GM12878 (cell line): Measurements from ENCODE around the gene ZBTB7B. TPM values are rescaled to one million over a fixed set of nuclear protein-coding genes. Genes with fewer than 3 reads are reported as not detected.

ENCODE experiments used
- ATF3 ChIP-seq: IDR thresholded peaks from 2 replicates; pipeline ENCODE4 v1.6.1; 2011; ENCODE audit warnings: low read depth, mild to moderate bottlenecking, low read length, moderate library complexity, borderline replicate concordance; ENCODE audit errors: extremely low read depth
- CUX1 ChIP-seq: IDR thresholded peaks from 2 replicates; pipeline ENCODE4 v1.6.1; 2012; ENCODE audit warnings: improper control_type of control experiment, low read depth, low read length; ENCODE audit not compliant: insufficient replicate concordance
- GABPA ChIP-seq: IDR thresholded peaks from 2 replicates; pipeline ENCODE4 v1.6.1; 2014; ENCODE audit warnings: antibody characterized with exemption, low read depth, mild to moderate bottlenecking, inconsistent platforms
- IRF5 ChIP-seq: fragments of 450-650 bp; IDR thresholded peaks from 2 replicates; pipeline ENCODE4 v1.6.1; 2017; ENCODE audit warnings: borderline replicate concordance
- JUNB ChIP-seq: IDR thresholded peaks from 2 replicates; pipeline ENCODE4 v1.6.1; 2016; ENCODE audit warnings: antibody characterized with exemption, mild to moderate bottlenecking
- MTA2 ChIP-seq: fragments of 450-650 bp; IDR thresholded peaks from 2 replicates; pipeline ENCODE4 v1.6.1; 2016; ENCODE audit warnings: low read depth, mild to moderate bottlenecking, moderate library complexity
- MYC ChIP-seq: IDR thresholded peaks from 2 replicates; pipeline ENCODE4 v1.6.1; 2011; ENCODE audit warnings: mild to moderate bottlenecking, low read length, moderate library complexity, inconsistent platforms; ENCODE audit not compliant: insufficient read depth, insufficient replicate concordance, insufficient read length, severe bottlenecking
- RBBP5 ChIP-seq: fragments of 200-600 bp; sonication (generic); conservative IDR thresholded peaks from 2 replicates; pipeline ENCODE4 v1.6.1; 2016
- REST ChIP-seq: IDR thresholded peaks from 2 replicates; pipeline ENCODE4 v1.6.1; 2012; ENCODE audit warnings: mild to moderate bottlenecking, low read depth, low read length
- SMARCA5 ChIP-seq: fragments of 450-650 bp; IDR thresholded peaks from 2 replicates; pipeline ENCODE4 v1.6.1; 2017; ENCODE audit warnings: mild to moderate bottlenecking
- YY1 ChIP-seq: IDR thresholded peaks from 2 replicates; pipeline ENCODE4 v1.6.1; 2011; ENCODE audit warnings: low read depth, mild to moderate bottlenecking, low read length
- ZBTB11 ChIP-seq: fragments of 450-650 bp; formaldehyde crosslinking; IDR thresholded peaks from 2 replicates; pipeline ENCODE4 v1.5.0; 2022; ENCODE audit warnings: mild to moderate bottlenecking, missing genetic modification characterization
- polyA plus RNA-seq, 11 experiments: library from polyadenylated mRNA; depleted of rRNA in 4 of 11; unstranded in 6 of 11; stranded (reverse) in 5 of 11; fragments of >200 nt; fragmentation: Nextera tagmentation in 4 of 11; fragmentation: Illumina TruSeq in 1 of 11; extraction: Ambion mirVana in 4 of 11; extraction: Trizol in 1 of 11; gene quantifications; 1 replicate in 1 of 11; 2 replicates in 10 of 11; pipeline versions ENCODE4 v1.2.1 to v1.2.3, GENCODE V29; 2011 to 2016; ENCODE audit warnings: inconsistent platforms in 2 of 11, missing spikeins in 2 of 11, low read depth in 1 of 11
- total RNA-seq, 4 experiments: library from RNA; depleted of rRNA in 3 of 4; stranded (reverse); fragments of >200 nt in 3 of 4; fragmentation: Illumina TruSeq in 1 of 4; extraction: Trizol in 1 of 4; gene quantifications; 2 replicates each; pipeline versions ENCODE4 v1.2.1 to v1.2.3, GENCODE V29; 2013 to 2021

ZBTB7B gene
- total and polyA plus RNA-seq, 10 of the 15 experiments (the other 5 are each of a cell fraction or from before 2014, with no cell fraction given) = 0.11 to 44.9 (median 11.3) TPM

- no peak for TF ChIP-seq ZBTB11 (CRISPR knock-in tag)
- no peak for TF ChIP-seq IRF5
- 0 out of 2 replicates have a peak, but pooled peaks have one; percentile 55 for TF ChIP-seq YY1
- no peak for TF ChIP-seq RBBP5
- no peak; the same call in 1 of the 2 replicates for TF ChIP-seq JUNB
- TF ChIP-seq REST = no peak
- TF ChIP-seq CUX1 = no peak
- TF ChIP-seq MTA2 = peak; percentile 92
- TF ChIP-seq SMARCA5 = no peak
- TF ChIP-seq MYC = peak; percentile 67
- TF ChIP-seq GABPA = peak; percentile 91
- TF ChIP-seq ATF3 = no peak
These were observed 28.3 kb upstream of the ZBTB7B start, which contains the start of gene CKS1B (continued) for GRCh38 chr1:154974102-154974807.
